ENCODE measurements around the gene GPR155.

- TF ChIP-seq CTCF (optimal IDR thresholded peaks at IDR 0.05 in 1 of 3, IDR thresholded peaks at IDR 0.05 in 1 of 3, conservative IDR thresholded peaks at IDR 0.05 in 1 of 3; ENCODE audit: extremely low read depth in 1 of 3, insufficient read depth in 2 of 3, low read length in 3 of 3) (no peak), EZH2 (IDR thresholded peaks at IDR 0.05; ENCODE audit: low read length) (no peak)
Observed at GRCh38 chr2:174512345-174512744, 25.5 kb upstream of the GPR155 start.

Data from keratinocyte (primary cell).